ENCODE results near the gene GFPT2.

DNA sequence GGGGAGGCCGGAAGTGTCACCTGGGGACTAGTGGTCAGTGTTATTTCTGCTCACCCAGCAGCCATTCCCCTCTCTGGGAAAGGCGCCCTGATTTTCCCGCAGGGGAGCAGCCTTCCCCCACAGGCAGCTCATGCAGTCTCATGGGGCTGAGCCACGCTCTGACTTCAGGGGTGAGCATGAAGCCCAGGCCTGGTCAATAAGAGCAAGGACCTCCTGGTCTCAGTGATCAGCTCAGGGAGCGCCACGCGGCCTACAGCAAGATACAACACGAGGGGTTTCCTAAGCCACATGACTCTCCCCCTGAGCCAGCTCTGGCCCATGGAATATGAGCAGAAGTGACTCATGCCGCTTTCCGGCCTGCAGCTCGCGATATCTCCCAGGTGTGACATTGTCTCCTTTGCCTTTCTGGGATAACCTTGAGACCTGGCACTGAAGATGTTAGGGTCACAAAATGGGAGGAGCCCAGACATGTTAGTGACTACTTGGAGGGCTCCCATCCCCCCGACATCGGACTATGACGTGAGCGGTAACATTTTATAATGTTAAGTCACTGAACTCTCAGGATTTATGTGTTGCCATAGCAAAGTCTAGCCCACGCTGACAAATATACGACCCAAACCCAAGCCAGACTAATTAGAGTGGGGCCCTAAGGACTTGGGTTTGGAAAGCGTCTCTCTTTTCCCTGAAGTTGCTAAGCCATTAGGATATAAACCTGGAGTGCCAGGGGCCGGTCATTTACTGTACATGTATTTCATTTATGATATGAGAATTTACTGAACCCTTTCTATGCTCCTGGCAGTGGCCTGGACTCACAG is 46.5 kb upstream of the GFPT2 start:
- TF ChIP-seq, protein P1, sequence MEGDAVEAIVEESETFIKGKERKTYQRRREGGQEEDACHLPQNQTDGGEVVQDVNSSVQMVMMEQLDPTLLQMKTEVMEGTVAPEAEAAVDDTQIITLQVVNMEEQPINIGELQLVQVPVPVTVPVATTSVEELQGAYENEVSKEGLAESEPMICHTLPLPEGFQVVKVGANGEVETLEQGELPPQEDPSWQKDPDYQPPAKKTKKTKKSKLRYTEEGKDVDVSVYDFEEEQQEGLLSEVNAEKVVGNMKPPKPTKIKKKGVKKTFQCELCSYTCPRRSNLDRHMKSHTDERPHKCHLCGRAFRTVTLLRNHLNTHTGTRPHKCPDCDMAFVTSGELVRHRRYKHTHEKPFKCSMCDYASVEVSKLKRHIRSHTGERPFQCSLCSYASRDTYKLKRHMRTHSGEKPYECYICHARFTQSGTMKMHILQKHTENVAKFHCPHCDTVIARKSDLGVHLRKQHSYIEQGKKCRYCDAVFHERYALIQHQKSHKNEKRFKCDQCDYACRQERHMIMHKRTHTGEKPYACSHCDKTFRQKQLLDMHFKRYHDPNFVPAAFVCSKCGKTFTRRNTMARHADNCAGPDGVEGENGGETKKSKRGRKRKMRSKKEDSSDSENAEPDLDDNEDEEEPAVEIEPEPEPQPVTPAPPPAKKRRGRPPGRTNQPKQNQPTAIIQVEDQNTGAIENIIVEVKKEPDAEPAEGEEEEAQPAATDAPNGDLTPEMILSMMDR (IDR thresholded peaks at IDR 0.05) = no peak
- no peak for TF ChIP-seq POLR2A (IDR thresholded peaks at IDR 0.05)
